Measurements from ENCODE around the gene CASZ1. TPM values are rescaled to one million over a fixed set of nuclear protein-coding genes. Genes with fewer than 3 reads are reported as not detected.

The CASZ1 gene
- total RNA-seq, 1 experiment from 2014 or later: 11.7 TPM

DNA sequence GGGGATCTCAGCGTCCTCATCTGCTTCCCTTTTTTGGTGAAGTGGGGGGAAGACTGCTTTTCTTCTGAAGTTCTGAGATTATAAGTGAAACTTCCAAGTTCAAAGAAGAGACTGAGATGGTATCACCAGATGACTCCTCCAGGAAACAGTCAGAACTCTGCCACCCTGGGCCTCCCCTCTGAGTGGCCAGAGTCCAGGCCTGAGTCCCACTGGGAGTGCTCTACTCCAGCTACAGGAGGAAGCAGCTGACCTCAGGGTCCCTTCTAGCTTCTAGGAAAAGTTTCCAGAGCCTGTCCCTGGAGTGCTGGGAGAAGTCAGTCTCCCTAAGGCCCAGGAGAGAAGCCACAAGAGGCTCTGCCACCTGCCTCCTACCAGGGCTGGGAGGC lies 104.7 kb downstream of the CASZ1 start:
- H3K36me3 Mint-ChIP-seq: no peaks in the 10 kb centered on the region
- TF ChIP-seq NFATC4 (CRISPR knock-in tag; IDR thresholded peaks at IDR 0.05) (no peak), ZNF121 (CRISPR knock-in tag; IDR thresholded peaks at IDR 0.05) (no peak), KAT7 (CRISPR knock-in tag; IDR thresholded peaks at IDR 0.05; ENCODE audit: borderline replicate concordance) (no peak), PRRX2 (CRISPR knock-in tag; IDR thresholded peaks at IDR 0.05) (no peak), ZNF396 (CRISPR knock-in tag; IDR thresholded peaks at IDR 0.05; ENCODE audit: borderline replicate concordance) (no peak)
- TF ChIP-seq, protein P1, sequence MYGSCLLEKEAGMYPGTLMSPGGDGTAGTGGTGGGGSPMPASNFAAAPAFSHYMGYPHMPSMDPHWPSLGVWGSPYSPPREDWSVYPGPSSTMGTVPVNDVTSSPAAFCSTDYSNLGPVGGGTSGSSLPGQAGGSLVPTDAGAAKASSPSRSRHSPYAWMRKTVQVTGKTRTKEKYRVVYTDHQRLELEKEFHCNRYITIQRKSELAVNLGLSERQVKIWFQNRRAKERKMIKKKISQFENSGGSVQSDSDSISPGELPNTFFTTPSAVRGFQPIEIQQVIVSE (CRISPR knock-in tag; IDR thresholded peaks at IDR 0.05; ENCODE audit: borderline replicate concordance): no peak
- ChIA-PET CTCF (interaction anchor here (0.6 to 1.9 kb wide), 3 partner anchors 174 to 245 kb away, joined by 3 to 4 read pairs (median 4); no protein-coding TSS in a partner anchor), POLR2A (no interaction called here)
- H3K27me3 Mint-ChIP-seq (ENCODE audit: low read depth): peaks cover 27% of the 10 kb centered on the region
- peaks cover 22% of the 10 kb centered on the region for H3K4me1 Mint-ChIP-seq
- H3K27ac Mint-ChIP-seq: no peak overlapping the region
- ATAC-seq (no peak), DNase-seq (ENCODE audit: low spot score) (no peak)
- H3K4me3 Mint-ChIP-seq: no peak overlapping the region
- H3K9me3 Mint-ChIP-seq: no peaks in the 10 kb centered on the region

DNA sequence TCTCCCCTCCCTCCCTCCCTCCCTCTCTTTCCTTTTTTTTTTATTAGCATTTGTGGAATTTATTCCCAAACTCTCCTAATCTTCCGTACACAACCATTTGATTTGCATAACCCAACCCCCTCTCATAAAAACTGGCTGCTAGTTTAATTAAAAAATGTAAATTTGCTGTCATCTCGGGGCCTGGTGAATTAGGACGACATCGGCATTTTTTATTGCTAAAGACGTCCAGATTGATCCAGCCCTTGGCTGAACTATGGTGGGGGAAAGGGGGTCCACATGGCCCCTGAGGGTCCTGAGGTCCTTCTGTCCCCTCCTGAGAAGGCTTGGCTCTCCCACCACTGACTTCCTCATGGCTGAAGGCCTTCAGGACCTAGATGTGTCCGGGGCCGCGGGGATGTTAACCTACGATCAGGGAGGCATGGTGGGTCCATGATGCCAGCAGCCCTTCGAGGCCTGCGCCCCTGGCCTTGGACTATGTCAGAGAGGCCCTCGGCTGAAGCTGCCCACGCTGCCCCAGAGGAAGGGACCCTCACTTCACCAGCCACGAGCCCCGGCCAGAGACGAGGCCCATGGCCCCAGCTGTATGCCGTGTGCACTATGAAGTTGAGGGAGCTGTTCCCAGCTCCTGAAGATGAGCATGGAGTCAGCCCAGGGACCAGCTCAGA lies 105.2 kb downstream of the CASZ1 start:
- H3K9me3 Mint-ChIP-seq: no peaks in the 10 kb centered on the region
- peaks cover 22% of the 10 kb centered on the region for H3K27me3 Mint-ChIP-seq (ENCODE audit: low read depth)
- ChIA-PET CTCF (interaction anchor here (0.6 to 1.9 kb wide), 4 partner anchors 23 to 183 kb away, joined by 3 to 4 read pairs (median 4); no protein-coding TSS in a partner anchor), POLR2A (no interaction called here)
- DNase-seq (ENCODE audit: low spot score) (no peak), ATAC-seq (no peak)
- no peaks in the 10 kb centered on the region for H3K36me3 Mint-ChIP-seq
- H3K27ac Mint-ChIP-seq: no peak overlapping the region
- no peak overlapping the region for H3K4me3 Mint-ChIP-seq
- H3K4me1 Mint-ChIP-seq: peaks cover 27% of the 10 kb centered on the region
- TF ChIP-seq, protein P2, sequence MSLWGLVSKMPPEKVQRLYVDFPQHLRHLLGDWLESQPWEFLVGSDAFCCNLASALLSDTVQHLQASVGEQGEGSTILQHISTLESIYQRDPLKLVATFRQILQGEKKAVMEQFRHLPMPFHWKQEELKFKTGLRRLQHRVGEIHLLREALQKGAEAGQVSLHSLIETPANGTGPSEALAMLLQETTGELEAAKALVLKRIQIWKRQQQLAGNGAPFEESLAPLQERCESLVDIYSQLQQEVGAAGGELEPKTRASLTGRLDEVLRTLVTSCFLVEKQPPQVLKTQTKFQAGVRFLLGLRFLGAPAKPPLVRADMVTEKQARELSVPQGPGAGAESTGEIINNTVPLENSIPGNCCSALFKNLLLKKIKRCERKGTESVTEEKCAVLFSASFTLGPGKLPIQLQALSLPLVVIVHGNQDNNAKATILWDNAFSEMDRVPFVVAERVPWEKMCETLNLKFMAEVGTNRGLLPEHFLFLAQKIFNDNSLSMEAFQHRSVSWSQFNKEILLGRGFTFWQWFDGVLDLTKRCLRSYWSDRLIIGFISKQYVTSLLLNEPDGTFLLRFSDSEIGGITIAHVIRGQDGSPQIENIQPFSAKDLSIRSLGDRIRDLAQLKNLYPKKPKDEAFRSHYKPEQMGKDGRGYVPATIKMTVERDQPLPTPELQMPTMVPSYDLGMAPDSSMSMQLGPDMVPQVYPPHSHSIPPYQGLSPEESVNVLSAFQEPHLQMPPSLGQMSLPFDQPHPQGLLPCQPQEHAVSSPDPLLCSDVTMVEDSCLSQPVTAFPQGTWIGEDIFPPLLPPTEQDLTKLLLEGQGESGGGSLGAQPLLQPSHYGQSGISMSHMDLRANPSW (CRISPR knock-in tag; conservative IDR thresholded peaks at IDR 0.05; ENCODE audit: low read depth): no peak
- TF ChIP-seq, protein P3, sequence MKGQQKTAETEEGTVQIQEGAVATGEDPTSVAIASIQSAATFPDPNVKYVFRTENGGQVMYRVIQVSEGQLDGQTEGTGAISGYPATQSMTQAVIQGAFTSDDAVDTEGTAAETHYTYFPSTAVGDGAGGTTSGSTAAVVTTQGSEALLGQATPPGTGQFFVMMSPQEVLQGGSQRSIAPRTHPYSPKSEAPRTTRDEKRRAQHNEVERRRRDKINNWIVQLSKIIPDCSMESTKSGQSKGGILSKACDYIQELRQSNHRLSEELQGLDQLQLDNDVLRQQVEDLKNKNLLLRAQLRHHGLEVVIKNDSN (CRISPR knock-in tag; IDR thresholded peaks at IDR 0.05): no peak
- TF ChIP-seq GTF2I (CRISPR knock-in tag; conservative IDR thresholded peaks at IDR 0.05) (no peak), NFYB (CRISPR knock-in tag; conservative IDR thresholded peaks at IDR 0.05; ENCODE audit: low read depth) (no peak), TEAD4 (CRISPR knock-in tag; IDR thresholded peaks at IDR 0.05) (no peak), ZNF263 (CRISPR knock-in tag; IDR thresholded peaks at IDR 0.05; ENCODE audit: low read depth) (no peak), NR1H2 (CRISPR knock-in tag; IDR thresholded peaks at IDR 0.05) (no peak), ATF1 (CRISPR knock-in tag; IDR thresholded peaks at IDR 0.05) (no peak)
- TF ChIP-seq, protein P4, sequence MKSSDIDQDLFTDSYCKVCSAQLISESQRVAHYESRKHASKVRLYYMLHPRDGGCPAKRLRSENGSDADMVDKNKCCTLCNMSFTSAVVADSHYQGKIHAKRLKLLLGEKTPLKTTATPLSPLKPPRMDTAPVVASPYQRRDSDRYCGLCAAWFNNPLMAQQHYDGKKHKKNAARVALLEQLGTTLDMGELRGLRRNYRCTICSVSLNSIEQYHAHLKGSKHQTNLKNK (CRISPR knock-in tag; IDR thresholded peaks at IDR 0.05): no peak
- TF ChIP-seq, protein P5, sequence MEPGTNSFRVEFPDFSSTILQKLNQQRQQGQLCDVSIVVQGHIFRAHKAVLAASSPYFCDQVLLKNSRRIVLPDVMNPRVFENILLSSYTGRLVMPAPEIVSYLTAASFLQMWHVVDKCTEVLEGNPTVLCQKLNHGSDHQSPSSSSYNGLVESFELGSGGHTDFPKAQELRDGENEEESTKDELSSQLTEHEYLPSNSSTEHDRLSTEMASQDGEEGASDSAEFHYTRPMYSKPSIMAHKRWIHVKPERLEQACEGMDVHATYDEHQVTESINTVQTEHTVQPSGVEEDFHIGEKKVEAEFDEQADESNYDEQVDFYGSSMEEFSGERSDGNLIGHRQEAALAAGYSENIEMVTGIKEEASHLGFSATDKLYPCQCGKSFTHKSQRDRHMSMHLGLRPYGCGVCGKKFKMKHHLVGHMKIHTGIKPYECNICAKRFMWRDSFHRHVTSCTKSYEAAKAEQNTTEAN (CRISPR knock-in tag; IDR thresholded peaks at IDR 0.05): no peak
- TF ChIP-seq, protein P6, sequence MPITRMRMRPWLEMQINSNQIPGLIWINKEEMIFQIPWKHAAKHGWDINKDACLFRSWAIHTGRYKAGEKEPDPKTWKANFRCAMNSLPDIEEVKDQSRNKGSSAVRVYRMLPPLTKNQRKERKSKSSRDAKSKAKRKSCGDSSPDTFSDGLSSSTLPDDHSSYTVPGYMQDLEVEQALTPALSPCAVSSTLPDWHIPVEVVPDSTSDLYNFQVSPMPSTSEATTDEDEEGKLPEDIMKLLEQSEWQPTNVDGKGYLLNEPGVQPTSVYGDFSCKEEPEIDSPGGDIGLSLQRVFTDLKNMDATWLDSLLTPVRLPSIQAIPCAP (CRISPR knock-in tag; IDR thresholded peaks at IDR 0.05): no peak
- TF ChIP-seq, protein P7, sequence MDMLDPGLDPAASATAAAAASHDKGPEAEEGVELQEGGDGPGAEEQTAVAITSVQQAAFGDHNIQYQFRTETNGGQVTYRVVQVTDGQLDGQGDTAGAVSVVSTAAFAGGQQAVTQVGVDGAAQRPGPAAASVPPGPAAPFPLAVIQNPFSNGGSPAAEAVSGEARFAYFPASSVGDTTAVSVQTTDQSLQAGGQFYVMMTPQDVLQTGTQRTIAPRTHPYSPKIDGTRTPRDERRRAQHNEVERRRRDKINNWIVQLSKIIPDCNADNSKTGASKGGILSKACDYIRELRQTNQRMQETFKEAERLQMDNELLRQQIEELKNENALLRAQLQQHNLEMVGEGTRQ (CRISPR knock-in tag; IDR thresholded peaks at IDR 0.05): no peak
- TF ChIP-seq, protein P8, sequence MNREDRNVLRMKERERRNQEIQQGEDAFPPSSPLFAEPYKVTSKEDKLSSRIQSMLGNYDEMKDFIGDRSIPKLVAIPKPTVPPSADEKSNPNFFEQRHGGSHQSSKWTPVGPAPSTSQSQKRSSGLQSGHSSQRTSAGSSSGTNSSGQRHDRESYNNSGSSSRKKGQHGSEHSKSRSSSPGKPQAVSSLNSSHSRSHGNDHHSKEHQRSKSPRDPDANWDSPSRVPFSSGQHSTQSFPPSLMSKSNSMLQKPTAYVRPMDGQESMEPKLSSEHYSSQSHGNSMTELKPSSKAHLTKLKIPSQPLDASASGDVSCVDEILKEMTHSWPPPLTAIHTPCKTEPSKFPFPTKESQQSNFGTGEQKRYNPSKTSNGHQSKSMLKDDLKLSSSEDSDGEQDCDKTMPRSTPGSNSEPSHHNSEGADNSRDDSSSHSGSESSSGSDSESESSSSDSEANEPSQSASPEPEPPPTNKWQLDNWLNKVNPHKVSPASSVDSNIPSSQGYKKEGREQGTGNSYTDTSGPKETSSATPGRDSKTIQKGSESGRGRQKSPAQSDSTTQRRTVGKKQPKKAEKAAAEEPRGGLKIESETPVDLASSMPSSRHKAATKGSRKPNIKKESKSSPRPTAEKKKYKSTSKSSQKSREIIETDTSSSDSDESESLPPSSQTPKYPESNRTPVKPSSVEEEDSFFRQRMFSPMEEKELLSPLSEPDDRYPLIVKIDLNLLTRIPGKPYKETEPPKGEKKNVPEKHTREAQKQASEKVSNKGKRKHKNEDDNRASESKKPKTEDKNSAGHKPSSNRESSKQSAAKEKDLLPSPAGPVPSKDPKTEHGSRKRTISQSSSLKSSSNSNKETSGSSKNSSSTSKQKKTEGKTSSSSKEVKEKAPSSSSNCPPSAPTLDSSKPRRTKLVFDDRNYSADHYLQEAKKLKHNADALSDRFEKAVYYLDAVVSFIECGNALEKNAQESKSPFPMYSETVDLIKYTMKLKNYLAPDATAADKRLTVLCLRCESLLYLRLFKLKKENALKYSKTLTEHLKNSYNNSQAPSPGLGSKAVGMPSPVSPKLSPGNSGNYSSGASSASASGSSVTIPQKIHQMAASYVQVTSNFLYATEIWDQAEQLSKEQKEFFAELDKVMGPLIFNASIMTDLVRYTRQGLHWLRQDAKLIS (CRISPR knock-in tag; IDR thresholded peaks at IDR 0.05; ENCODE audit: borderline replicate concordance): no peak

All from WTC11 (cell line).